ENCODE measurements around the gene EDA.

Gene EDA

DNA sequence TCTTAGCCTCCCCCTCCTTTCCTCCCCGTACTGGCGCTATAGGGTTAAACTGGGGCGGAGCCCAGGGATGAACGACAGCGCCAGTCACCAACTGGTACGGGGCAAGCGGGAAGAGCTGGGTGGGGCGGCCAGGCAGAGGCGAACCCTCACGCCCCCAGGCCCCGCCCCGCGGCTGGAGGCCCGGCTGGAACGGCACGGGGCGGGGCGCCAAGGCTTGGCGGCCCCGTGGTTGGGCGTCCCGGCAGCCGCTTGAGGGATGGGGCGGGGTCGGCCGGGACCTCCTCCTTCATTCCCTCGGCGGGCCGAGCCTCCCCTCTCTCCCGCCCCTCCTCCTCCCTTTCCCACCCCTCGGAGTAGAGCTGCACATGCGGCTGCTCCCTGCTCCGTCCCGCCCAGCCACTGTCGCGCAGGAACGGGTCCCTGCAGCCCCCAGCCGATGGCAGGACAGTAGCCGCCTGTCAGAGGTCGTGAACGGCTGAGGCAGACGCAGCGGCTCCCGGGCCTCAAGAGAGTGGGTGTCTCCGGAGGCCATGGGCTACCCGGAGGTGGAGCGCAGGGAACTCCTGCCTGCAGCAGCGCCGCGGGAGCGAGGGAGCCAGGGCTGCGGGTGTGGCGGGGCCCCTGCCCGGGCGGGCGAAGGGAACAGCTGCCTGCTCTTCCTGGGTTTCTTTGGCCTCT, at the start of gene EDA:
TSS of gene EDA (plus strand) at position 335 of the 678 bp plus-strand sequence.
- peak; percentile 89 for DNase-seq

DNA sequence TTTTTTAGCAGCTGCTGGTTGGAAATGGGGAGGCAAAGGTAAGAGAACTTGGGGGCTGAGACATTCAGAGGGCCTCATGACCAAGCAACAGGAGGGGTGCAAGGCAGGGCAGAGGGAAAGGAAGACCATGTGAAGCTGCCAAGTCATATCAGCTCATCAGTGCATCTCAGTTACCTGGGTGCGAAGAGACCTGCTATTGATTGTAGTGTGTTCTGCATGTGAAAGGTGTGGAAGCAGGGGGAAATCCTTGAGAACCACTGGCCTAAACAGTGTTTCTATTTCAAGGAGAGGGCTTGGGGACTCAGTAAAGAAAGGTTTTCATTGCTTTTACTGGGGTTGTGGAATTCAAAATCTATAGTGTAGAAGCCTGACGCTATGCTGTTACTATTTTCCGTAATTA, 47.1 kb upstream of the EDA start:
- no peak for DNase-seq

DNA sequence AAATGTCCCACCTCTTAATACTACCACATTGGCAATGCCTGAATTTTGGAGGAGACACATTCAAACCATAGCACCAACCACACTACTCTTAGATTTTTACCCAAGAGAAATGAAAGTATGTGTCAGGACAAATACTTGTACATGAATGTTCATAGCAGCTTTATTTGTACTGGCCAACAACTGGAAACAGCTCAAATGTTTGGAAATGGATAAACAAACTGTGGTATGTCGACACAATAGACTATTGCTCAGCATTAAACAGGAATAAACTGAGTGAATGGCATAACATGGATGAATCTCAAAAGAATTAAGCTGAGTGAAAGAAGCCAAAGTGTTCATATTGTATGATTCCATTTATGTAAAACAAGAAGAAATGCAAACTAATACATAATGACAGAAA, 18.5 kb upstream of the EDA start:
- no peak for DNase-seq

DNA sequence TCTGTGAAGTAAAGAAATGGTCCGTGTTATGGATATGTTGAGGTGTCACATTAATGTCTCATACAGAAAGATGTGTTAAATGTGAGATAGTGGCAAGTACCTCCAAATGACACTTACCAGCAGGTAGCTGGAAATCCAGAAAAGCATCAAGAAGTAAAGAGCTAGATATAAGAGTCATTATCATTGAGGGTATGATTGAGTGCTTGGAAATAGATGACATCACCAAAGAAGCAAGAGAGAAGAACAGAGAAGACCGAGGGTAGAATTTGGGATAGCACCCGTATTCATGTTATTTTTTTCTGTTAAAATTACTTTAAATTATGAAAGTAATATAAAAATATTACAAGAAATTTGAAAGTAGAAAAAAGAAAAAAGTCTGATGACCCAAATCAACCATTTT, 15.7 kb upstream of the EDA start:
- no peak for DNase-seq

DNA sequence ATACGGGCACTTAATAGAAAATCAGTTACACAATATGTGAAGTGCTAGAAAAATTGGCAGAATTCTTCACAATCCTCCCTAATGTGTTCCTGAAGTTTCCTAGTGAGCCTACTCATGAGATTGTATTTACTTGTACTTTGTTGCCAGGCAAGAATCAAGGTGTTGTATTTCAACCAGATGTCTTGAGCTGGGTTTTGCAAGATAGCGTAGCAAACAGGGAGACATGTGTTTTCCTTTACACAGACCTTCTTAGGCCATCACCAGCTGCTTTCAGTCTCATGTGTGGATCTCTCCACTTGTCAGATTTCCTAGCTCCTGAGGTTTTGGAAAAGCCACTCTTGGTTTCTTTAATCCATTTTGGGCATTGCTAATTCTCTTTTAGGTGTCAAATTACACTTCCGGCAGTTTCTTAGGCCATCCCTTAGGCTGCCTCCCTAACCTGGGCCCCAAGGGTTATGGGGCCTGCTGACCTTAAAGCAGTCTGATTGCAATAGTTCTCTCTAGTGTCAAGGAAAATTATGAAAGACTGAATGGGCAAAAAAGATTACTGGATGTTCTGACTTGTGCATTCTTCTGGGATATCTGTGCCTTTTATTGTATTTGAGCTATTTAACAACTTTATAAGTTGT, 12.2 kb upstream of the EDA start:
- no peak for DNase-seq

DNA sequence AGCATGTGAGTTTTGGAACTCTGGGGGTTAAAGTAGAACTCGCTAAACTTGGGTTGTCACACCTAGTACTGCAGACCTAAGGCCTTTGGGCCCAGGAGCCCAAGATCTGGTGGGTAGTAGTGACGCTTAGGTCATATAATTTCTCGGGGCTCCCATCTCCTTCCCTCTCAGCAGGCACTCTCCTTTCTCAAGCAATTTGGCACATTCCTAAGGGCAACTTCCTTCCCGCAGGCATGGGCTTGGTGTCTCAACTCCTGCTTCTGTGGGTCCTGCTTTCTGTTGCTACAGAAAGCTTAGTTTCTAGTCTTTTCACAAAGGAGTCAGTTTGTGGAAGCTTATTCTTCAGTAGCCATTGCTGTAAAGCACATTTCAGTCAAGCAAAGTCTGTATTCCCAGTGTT, 10.4 kb upstream of the EDA start:
- no peak for DNase-seq

DNA sequence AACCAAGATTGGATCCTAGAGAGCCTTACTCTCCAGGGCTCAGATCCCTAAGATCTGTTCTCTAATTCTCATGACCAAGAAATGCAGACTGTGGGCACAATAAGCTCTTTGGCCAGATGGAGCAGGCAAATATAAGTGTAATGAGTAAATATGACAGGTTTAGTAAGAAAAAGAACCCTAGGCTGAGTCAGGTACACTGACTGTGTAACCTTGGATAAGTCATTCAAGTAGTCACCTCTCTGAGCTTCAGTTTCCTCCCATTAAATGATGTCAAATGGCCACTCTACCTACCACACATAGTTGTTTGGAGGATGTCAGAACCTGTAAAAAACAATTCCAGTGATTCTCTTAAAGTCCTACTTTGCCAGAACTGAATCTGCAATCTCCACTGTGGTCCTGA, 8.3 kb upstream of the EDA start:
- DNase-seq, result no peak

DNA sequence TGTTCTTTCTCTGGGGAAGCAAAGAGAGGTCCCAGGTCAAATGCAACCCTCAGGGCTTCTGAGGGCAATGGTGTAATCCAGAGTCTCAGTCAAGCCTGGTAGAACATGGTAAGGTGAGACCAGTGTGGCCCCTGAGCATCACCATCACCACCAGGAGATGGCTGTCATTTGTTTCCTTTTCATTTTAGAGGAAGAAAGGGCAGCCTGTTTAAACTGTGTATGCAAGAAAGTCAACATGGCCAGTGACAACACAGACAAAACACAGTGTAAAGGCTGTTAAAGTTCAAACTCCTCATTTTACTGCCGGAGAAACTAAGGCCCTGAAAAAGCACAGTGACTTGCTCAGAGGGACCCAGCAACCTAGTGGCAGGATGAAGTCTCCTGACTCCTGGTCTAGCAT, 2.0 kb upstream of the EDA start:
- DNase-seq, result no peak

DNA sequence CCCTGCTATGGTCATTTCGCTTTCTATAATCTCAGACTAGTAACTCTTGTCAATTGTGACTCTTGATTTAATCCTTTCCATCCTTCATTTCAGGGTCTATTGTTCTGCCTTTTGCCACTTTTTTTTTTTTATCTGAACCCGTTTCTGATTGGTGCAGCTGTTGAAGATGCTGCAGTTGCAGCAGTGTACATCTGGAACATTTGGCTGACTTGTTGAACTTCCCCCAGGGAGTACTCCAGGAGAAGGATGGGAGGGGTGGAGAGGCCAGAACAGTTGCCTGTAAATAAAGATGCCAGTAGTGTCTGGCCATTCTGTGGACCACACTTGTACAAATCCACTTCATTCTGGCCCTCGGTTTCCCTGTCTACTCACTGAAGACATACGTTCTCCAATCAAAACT, 1.0 kb upstream of the EDA start:
- no peak for DNase-seq

DNA sequence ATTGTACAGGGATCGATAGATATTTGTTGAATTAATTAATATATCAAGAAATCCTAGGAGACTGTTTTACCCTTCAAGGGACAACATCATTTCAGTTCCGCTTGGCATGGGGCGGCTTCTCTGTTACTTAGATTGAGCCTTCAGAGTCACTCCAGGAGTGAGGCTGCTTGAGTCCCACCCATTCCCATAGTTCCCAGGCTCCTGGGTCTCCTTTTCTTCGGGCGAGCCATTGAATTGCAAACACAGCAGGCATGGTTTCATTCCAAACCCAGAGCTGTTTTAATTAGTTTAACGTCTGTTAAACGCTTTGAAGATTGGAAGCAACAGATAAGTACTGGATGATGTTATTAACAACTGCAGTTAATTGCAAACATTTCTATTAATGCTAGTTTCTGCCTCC, 571 bp upstream of the EDA start:
- DNase-seq, result no peak

DNA sequence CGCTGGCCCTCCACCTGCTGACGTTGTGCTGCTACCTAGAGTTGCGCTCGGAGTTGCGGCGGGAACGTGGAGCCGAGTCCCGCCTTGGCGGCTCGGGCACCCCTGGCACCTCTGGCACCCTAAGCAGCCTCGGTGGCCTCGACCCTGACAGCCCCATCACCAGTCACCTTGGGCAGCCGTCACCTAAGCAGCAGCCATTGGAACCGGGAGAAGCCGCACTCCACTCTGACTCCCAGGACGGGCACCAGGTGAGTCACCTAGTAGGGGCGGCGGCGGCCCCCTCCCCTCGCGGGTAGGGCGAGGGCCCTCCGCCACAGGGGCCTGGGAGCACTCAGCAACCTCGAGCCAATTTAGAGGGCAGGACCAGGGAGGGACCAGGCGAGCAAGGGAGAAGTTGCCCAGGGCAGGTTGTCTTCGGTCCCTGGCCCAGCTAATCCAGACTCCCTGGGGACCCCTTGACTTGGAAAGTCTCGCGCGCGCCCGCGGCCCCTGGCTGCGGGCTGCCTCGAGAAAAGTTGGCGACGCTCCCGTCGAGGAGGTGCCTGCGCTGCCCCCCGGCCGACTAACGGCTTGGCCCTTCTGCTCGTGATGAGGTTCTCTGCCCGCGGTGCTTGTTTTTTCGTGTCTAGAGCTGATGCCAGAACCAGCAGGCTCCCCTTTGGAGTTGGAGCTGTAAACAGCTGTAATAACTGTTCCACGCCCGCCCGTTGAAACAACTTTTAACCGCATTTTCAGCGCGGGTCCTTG, 717 bp downstream of the EDA start:
- DNase-seq, result no peak

DNA sequence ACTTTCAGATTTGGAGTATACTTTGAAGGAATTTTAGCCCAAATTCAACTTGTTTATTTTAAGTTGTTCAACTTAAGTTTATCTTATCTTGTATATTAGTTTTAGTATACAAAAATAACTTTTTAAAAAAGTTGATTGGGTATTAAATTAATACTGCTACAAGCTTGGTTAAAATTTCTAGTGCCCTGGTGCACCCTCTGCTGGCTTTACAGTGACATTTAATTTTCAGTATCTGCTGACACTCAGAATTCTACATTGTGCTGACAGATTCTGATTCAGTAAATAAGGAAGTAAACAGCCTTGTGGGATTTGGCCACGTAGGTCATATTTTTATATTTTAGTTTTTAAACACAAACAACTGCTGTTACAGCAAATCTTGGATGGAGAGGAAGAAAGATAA, 2.9 kb downstream of the EDA start:
- peak; percentile 27 for DNase-seq

DNA sequence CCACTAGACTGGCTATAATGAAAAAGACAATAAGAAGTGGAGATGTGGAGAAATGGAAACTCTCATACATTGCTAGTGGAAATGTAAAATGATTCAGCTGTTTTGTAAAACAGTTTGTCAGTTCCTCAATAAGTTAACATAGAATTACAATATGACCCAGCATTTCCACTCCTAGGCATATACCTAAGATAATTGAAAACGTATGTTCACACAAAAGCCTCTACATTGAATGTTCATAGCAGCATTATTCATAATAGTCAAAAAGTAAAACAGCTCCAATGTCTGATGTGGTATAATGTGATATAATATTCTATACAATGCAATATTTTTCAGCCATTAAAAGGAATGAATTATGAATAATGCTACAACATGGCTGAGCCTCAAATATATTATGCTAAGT, 10.2 kb downstream of the EDA start:
- no peak for DNase-seq

DNA sequence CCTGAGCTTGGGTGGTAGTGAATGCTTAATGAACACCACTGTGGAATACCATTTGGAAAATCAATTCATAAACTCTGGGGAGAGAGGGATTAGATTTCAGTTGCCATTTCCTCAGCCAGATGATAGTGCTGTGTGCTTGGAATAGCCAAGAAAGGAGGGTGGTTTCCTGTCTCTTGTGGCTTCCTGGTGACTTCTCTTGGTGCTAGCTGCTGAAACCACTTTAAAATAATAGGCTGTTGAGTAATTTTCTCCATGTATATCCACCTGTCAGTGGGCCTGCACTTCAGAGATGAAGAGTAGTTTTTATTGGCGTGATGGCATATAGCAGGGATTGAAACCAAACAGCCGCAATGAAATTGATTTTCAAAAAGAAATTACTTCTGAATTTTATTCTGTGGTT, 11.8 kb downstream of the EDA start:
- DNase-seq, result no peak

DNA sequence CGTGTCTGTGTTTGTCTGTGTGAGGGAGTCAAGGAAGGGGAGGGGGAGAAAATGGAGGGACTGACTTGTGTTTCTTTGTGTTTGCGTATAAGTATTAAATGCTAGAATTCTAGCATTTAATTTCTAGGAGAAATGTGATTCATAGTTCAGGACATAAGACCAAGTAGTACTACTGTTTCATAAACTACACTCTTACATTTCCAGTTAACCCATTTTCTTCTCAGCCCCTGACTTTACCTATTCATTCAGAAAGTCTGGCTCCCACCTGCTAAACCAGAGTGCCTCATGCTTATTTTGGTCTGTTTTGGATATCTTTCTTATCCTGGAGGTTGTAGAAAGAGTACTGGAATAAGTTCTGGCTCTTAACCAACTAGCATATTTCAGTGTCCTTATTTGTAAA, 14.2 kb downstream of the EDA start:
- DNase-seq, result no peak

DNA sequence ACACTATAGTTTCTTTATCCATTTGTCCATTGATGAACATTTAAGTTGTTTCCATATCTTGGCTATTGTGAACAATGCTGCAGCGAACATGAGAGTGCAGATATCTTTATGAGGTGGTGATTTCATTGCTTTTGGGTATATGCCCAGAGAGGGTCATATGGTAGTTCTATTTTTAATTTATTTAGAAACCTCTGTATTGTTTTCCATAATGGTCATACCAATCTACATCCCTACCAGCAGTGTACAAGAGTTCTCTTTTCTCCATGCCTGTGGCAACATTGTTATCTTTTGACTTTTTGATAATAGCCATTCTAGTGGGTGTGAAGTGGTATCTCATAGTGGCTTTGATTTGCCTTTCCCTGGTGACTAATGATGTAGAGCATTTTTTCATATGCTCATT, 48.8 kb downstream of the EDA start:
- DNase-seq, result no peak

DNA sequence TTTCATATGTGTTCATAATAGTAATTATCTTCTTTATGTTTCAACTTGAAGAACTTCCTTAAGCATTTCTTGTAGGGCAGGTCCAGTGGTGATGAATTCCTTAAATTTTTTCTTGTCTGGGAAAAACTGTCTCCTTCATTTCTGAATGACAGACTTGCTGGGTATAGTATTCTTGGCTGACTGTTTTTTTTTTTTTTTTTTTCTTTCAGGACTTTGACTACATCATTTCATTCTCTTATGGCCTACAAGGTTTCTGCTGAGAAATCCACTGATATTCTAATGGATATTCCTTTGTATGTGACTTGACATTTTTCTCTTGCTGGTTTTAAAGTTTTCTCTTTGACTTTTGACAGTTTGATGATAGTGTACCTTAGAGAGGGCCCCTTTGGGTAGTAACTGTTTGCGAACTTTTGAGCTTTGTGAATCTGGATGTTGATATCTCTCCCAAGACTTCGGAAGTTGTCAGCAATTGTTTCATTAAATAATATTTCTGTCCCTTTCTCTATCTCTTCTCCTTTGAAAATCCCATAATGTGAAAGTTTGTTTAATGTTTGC, 54.2 kb downstream of the EDA start:
- no peak for DNase-seq

DNA sequence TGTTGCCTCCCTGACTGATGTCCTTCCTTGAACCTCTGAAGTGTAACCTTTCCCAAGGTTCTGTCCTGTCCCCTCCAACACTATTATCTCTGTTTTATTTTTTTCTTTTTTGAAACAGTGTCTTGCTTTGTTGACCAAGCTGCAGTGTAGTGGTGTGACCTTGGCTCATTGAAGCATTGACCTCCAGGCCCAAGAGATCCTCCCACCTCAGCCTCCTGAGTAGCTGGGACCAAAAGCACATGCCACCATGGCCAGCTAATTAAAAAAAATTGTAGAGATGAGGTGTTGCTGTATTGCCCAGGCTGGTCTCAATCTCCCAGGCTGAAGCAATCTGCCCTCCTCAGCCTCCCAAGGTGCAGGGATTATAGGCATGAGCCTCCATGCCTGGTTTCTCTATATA, 59.0 kb downstream of the EDA start:
- DNase-seq, result no peak

DNA sequence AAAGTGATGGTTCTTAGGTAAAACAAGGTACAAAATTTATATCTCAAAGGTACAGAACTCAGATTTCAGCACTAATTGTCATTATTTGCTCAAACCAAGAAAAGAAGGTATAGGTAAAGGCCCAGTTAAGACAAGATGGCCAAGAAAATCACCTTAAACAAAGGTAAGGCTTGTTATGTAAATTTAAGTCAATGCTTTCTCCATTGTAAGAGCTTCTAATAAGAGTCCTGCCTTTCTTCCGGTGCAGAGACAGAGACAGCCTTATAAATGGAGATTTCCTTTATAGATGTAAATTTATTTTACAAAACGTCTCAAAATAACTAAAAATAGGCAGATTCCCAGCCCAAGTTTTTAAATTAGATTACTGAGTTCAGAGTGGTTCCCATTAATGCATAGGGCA, 89.9 kb downstream of the EDA start:
- no peak for DNase-seq

DNA sequence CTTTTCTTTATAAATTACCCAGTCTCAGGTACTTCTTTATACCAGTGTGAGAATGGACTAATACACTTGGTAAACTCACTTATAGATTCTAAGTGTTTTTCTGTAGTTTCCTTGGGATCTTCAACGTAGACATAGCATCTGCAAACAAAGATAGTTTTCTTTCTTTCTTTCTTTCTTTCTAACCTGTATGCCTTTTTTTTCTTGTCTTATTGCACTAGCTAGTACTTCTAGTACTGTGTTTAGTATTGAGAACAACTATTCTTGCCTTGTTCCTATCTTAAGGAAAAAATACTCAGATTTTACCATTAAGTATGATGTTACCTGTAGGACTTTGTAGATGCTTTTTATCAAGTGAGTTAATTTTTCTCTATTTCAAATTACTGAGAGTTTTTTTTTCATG, 102.2 kb downstream of the EDA start:
- no peak for DNase-seq

DNA sequence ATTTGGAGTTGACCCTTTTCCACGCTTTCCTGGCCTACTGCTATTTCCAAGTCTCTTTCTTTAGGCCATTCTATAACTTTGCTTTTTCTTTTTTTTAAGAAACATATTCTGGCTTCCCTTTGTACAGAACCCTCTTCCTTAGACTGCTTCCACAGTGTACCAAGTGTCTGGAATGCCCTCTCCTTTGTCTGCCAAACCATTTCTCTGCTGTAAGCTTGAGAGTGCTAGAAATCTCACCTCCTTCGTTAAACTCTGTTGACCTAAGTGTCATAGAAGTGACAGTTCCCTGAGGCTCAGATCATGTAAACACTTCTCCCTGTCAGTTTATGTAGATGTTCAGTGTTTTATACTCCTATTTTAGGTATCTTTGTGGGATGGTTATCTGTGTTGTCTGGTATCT, 108.4 kb downstream of the EDA start:
- DNase-seq, result no peak

DNA sequence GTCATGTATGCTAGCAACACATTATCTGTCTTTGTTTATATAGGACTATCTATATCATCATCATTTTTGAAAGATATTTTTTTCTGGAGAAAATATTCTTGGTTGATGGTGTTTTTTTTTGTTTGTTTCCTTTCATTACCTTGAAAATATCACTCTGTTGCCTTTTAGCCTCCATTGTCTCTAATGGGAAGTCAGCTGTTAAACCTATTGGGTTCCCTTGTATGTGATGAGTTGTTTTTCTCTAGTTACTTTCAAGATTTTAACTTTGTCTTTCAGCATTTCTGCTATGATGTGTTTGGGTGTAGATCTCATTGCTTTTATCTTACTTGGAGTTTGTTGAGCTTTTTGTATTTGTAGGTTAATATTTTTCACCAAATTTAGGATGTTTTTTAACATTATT, 124.4 kb downstream of the EDA start:
- DNase-seq, result no peak

DNA sequence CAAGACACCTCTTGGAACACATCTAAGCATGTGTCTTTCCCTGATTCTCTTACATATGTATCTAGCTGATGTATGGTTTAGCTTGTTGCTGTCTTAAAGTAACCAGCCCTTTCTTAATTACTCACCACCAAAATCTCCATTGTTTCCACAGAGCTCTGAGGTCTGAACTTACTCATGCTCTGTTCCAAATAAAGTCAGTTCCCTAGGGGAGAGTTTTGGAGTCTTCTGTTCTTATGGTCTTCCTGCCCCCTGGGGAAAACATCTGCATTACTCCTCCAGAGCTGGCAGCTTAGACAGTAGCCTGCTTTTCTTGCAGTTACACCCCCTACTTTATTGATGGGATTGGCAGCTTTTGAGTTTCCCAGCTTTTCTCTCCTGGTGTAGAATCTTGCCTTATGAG, 125.8 kb downstream of the EDA start:
- no peak for DNase-seq

DNA sequence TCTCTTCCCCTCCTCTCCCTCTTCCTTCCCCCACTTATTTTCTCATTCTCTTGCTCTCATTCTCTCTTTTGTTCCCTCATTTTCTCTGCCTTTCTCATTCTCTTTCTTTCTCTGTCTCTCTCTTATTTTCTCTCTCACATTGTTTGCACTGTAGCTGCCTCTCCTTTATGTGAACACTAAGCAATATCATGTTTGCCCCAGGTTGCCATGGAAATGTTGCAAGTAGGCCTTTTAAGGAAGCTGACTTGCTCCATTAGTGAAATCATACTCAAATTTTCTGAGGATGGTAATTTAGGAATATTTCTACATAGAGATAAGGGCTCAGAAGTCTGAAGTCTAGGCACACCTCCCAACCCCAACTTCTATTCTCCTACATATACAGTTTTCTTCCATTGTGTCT, 130.1 kb downstream of the EDA start:
- DNase-seq, result no peak

Measured in NCI-H2227 treated with DMSO at 0.1 percent for 48 hours (cell line).